ENCODE measurements around the gene SYTL2.

The SYTL2 gene

DNA sequence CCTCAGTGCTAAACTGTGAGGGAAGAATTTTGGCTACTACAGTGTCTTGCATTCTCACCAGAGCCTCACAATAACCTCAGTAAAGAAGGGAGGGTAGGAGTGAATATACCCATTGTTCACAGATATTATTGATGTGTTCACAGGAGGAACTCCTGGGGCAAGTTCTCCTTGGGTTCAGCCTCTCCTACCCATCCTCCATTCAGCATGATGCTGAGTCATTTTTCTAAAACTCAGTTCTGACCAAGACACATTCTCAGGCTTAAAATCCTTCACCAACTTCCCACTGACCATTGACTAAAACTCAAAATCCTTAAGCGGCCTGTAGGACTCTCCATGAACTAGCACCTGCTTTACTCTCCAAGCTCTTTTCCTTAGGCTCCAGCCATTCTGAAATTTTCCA, 48.7 kb downstream of the SYTL2 start:
- DNase-seq: no peak

DNA sequence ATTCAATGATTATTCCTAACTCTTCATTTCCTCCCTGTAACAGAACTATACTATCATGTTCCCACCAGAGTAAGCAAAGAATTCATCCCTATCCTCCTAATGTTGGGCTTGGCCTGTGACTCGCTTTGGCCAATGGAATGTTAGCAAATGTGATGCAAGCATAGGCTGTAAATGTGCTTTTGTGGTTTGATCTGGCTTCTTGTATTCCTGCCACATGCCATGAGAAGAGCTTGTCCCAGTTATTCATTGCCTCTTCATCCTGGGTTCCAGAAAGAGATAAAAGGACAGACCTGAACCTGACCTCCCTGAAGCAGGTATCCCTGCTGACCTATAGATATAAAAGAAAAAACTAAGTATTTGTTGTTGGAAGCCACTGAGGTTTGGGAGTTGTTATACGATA, 51.0 kb downstream of the SYTL2 start:
- no peak for DNase-seq

DNA sequence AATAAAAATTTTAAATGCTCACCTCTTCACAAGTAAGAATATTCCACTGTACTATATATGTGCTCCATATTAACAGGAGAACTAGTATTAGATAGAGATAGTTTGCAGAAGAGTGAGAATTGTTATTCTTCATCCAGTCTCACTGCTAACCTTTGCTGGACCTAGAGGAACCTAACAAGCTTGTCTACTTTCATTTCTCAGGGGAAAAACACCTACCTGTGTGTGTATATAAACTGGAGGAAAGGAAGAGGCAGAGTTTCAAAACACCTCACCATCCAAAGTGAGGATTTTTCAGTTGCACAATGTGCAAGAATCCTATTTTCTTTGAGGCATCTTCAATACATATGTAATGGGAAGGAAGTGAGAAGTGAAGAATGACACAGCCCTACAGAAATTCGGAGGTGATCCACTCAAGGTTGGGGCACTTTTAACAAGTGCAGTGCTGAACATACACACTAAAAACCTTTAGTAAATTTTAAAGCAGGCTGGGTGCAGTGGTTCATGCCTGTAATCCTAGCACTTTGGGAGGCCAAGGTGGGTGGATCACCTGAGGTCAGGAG, 52.4 kb downstream of the SYTL2 start:
- no peak for DNase-seq

DNA sequence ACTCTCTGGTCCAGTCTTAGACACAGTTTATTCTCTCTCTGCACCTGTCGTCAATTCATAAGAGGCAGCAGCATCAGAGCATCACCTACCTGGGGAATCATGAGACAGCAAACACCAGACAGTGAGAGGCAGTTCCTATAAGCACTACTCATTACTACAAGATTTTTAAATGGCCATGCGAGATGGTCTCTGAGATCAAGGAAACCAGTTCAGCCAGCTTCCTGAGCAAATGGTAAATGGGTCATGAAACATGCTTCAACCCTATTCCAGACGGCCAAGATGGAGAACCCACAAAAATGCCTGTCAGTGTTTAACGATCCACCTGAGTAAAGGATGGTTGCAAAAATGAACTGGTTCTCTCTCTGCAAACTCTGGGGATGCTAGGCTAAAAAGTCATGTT, 52.9 kb downstream of the SYTL2 start:
- DNase-seq: no peak

DNA sequence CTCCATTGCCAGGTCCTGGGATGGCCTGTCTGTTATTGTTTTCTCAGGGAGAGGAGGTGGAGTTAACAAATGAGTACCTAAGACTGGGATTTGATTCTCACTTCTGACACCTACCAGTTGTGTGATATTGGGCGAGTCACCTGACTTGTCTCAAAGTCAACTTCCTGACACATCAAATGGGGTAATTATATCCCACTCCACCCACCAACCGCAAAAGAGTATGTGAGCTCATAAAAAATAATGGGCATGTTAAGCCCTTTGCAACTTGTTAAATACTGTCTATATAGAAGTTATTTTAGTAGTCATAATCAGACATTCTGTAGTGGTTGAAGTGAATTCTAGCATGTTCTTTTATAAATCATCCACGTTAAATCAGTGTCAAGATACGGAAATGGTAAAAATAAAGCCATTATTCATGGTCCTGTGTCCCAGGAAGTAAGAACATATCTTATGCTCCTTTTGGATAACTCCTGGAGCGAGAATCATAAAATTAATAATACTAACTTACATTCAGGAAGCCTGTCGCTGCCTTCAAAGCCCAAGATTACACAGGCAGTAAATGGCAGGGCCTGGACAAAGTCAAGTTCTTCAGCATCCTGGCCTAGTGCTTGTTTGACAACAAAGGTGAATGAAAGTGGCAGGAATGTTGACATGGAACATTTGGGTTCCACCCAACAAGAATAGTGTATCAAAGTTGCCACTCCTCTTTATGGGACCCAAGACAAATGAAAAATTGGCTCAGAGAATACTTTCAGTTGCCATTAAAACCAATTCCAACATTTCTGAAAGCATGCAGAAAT, 54.3 kb downstream of the SYTL2 start:
- peak; percentile 21 for DNase-seq

DNA sequence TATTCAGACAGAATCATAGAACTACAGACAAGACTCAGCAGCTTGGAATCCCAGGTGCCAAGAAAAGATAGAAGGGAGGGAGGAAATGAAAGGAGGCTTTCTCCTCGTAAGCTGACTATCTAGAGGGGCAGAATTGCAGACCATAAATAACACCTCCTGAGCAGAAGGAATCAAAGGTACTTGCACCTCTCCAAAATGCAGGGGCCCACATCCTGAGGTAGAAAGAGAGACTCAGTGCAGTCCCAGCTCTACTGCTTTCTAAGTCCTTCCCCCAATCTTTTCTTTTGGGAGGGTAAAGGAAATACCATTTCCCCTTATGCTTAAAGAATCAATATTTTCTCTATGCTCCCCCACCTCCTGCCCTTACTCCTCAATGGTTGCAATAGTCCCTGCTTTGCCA, 55.2 kb downstream of the SYTL2 start:
- DNase-seq: no peak

DNA sequence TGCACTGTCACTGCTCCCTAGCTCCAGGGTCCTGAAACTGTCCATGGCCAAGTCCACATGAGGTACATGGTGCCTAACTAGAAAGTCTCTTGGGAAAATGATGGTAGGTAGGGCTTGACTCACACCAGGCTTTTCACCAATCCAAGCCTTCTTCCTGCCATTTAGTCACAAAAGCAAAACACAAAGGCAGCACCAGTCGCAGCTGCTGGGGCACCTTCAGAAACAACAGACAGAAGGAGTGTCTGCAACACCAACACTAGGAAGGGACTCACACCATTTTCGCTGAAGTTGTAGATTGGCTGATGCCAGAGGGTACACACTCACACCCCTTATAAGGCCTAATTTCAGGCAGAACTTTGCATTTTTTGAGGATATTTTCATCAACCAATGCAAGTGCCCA, 55.7 kb downstream of the SYTL2 start:
- no peak for DNase-seq

DNA sequence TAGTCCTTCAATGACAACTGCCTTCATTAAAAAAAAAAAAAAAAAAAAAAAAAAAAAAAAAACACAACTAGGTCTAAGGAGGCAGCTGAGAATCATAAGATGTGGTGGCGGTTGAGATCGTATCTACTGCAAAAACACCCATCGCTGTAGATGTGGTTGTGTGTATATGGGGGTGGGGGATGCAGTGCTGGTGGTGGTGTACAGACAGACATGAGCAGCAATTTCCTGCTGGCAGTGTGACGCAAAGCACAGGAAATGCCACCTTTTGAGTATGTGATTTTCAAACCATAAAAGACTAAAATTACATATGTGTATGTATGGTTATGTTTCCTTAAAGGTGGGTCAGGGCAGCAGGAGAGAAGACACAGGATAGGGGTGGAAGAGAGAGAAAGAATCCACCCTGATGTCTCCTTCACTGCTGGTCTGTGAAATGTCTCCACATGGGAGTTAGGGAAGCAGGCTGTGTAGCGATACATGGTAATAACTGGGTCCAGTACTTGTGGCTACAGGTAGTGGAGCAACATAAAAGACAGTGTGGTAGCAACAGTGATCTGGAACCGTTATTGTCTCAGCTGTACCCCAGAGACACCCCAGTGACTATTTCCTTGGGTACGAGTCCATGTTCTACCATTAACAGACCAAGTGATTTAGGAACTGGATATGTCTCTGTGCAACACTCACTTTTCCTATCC, 57.9 kb downstream of the SYTL2 start:
- DNase-seq: peak; percentile 93

DNA sequence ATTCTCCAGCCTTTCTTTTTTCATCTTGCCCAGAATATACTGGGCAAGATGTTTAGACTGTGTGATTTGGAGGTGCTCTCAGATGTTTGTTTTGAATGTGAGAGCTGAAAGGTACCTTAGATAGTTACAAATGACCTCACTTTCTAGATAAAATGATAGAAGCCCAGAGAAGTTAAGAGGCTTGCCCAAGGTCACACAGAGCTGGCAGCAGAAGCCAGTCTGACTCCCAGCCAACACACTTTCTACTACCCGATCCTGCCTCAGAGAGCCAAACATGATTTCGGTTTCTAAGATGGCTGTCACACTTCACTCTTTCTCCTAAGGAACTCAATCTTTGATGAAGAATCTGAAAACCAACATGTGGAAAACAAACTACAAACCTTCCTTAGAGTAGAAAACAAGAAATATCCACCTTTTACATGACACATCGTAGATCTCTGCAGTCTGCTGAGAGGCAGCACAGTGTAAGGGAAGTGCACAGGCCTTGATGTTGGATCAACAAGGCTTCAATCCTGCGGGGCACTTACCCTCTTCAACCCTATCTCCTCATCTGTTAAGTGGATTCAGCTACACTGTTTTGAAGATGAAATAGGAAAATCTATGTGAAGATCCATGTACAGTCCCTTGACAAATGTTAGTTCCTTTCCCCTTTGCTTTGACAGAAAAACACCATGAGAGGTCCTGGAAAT, 58.6 kb downstream of the SYTL2 start:
- peak; percentile 16 for DNase-seq

DNA sequence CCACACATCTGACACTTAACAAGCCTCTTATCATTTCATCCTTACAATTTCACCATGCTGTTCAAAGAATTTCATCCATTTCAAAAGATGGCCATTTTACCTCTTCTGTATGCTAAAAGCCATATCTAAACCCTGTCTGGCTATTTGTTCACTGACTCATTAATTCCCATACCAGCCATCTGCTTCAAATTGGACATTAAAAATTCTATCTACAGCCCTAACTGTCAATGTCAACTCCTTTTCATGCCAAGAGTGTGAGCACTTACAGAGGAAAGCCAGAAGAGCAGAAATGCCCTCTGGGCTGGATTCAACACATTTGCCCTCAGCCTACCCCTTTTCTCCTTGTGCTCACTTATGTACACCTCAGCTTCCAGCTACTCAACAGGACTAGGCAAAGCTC, 59.2 kb downstream of the SYTL2 start:
- no peak for DNase-seq

DNA sequence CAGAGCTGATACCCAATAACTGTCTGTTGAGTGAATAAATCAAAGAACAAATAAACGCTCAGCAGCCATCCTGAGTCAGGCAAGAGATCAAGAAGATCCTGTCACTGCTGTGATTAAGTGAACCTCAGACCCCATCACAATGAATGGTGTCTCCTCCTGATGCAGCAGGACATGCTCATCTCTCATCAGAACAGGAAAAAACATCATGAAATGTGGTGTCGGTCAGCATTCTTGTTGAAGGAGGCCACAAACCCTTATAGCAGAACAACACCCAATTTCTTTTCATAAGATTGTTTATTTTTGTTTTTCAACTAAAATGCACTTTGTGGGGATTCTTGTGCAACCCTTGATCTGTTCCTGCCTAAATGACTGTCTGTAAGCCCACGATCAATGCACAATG, 60.3 kb downstream of the SYTL2 start:
- no peak for DNase-seq

DNA sequence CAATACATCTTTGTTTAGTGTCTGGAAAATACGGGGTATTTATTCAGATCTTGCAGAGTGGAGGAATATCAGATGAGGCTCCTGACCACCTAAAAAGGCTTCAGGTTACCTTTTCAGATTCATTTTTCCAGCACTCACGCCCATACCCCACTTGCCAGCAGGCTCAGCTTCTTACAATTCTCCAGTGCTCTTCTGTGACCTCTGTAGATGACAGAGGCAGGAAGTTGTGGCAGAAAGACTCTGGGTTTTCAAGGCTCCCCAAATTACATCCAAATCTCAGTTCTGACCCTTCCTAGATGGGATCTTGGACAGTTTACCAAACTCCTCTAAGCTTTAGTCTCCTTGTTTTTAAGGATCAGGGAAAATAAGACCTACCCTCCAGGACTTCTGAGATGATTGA, 61.1 kb downstream of the SYTL2 start:
- no peak for DNase-seq

DNA sequence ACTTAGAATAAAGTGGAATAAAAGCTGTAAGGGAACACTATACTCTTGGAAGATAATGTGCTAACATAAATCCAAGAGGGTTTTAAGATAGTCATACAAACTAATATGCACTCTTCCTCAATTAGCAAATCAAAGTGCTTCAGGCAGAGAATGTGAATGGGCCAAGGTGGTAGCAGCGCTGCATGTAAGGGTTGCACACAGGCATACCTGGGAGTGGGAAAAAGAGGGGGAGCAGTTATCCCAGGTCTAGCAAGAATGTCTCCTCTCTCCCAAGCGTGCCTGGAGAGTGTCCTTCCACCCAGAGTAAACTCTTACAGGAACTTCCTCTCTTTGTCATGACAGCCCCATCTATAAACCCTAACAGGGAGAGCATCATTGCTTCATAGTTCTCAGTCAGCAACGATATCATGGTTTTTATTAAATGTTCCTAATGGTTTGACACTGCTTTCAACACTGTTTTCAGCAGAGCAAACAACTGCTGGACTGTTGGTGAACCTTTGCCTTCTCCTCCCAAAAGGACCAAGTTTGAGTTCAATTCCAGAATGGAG, 61.6 kb downstream of the SYTL2 start:
- no peak for DNase-seq

DNA sequence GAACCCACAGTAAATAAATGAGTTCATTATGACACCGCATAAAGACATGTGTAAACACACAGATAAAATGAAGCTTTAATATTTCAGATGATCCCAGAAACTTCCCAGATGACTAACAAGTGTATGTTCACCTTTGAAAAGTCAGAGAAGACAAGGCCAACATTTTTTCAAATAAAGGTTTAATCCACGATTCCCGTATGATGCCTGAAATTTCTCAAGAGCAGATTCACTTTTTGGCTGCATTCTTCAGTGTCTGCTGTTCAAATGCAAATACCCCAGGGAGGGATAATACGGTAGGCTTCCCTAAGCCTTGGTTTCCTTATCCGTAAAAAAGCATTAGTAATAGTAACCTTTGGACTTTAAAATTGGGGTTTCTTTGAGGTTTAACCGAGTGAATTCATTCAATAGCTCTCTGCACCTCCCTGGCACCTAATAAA, 62.5 kb downstream of the SYTL2 start:
- no peak for DNase-seq

DNA sequence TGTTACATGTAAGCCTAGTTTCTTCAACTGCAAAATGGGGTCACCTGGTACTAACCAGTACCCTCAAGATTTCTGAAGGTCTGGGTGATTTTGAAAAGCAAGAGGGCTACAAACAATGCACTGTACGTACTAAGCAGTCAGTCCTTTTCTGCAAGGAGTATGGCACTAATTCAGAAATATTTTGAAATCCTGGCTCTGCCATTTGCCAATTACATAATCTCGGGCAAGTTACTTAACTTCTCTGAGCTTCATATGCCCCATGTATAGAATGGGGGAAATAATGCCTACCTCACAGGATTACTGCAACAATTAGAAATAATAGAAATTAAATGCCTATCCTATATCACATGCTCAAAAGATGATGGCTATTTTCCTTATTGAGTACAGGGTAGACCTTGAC, 64.3 kb downstream of the SYTL2 start:
- DNase-seq: no peak

DNA sequence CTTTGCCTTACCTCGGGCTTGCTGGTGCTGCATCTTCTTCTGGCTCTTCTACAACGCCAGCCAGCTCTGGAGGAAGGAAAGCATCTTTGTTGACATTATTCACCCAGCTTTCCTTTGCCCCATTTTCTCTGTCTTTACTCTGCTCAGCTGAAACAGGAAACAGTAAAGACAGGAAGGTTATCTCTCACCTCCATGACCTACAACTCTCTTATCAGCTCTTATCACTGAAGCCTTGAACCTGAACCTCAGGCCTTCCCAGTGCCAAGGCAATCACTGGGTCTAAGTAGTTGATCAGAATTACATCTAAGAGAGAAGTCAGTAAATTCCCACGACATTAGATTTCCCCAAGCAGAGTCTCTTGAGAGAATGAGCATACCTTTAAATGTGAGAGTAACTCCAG, 65.3 kb downstream of the SYTL2 start:
- DNase-seq: no peak

DNA sequence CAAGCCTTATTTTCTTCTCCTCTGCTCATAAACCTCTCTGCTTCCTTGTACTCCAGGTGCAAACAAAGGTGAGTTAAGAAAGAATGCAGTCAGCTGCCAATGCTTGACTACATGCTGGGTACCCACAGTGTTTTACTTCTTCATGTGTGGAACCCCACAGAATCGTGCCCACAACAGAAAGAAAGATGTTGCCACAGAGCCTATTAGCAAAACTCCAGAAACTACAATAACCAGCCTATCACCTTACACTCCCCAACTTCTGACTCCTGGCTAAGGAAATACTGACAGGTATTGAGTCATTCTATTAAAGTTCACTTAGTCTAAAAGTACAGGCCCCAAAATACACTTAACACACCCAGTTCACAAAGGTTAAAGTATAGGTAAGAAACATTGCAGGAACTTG, 68.1 kb downstream of the SYTL2 start:
- DNase-seq: no peak

DNA sequence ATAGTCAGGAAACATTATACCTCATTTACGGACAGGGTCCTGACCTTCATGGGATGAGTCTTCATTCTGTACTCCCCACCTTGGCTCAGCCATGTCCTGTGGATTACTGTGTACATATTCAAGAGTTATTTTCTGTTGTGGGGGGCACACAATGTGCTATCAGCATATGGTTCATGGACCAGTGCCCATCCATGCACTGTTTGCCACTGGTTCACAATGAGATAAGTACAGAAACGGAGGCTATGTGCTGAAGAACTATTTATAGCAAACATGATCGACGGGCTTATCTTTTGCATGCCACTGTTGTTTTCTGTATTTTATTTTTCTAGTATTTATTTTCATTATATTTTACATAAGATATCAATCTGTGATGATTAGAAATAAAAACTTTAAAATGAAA, 68.6 kb downstream of the SYTL2 start:
- DNase-seq: no peak

DNA sequence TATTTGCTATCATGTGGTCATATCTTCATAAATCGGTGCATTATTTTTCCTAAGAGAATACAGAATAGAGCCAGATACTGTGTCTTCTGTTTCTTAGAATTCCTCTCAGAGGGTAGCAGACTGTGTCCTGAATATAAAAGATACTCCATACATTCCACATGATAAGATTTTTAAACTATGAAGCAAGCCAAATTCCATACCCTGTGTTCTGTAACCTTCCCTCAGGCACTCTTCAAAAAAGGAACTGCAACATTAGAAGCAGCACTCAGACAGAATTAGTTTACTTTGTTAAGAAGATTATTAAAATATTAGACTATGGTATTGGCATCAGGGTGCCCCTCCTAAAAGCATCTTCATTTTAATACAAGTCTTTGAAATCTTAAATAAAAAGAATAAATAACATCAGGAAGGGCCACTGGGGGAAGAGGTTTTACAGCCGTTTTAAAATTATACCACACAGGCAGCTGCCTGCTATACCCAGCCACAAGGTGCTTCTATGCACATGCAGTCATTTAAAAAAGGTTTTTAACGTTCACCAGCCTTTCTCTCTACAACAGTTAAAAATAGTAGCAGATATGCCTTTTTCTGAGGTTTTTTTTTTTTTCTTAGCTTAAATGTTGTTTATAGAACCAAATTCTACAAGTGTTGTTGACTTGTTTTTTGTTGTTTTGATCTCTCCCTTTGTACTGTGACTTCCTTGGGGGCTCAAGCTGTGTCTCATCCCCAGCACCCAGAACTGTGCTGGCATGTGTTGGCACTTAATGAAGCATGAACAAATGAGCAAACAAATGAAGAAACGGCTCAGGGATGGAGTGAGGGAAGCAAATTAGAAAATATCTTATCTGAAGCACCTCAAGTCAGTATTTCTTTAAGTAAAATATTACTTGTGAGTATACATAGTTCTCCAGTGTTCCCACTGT, 70.2 kb downstream of the SYTL2 start:
- DNase-seq: no peak

DNA sequence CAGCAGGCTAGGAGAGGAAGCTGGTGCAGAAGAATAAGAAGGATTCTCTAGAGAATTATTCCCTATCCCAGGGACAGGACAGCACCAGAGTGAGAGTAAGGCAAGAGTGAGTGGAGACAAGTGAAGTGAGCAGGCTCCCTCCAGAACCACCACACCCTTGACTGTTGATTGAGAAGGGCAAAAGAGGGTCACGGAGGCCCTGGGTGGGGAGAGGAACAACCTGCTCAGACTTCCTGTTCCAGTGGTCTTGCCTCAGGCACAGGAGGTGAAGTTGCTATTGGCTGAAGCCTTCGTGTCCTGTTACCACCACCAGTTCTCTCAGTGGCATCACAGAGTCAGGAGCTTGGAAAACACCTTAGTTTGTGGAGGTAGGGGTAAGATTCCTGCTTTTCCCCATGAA, 73.2 kb downstream of the SYTL2 start:
- DNase-seq: no peak

DNA sequence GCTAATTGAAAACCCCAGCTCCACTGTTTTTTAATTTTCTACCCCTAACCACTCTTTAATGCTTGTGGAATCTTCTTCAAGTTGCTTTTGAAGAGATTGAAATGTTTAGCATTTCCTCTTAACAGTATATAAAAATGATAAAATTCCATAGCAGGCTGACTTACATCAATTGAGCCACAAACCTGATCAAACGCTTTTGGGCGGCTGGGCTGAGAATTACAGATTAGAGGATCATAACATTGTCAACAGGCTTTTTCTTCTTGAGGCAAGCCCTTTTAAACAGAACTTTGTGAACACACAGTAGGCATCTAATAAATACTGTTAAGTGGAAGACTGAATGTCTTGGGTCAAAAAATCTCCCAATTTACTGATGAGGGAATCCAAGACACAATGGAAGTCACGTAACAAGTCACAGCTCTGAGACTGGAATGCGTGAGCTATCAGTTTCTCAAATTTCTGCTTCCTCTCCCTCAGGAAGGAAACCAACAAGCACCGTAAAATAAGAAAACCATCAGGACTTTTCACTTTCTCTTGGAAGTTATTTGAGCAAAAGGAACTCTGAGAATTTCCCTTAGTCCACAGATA, 75.0 kb downstream of the SYTL2 start:
- no peak for DNase-seq

DNA sequence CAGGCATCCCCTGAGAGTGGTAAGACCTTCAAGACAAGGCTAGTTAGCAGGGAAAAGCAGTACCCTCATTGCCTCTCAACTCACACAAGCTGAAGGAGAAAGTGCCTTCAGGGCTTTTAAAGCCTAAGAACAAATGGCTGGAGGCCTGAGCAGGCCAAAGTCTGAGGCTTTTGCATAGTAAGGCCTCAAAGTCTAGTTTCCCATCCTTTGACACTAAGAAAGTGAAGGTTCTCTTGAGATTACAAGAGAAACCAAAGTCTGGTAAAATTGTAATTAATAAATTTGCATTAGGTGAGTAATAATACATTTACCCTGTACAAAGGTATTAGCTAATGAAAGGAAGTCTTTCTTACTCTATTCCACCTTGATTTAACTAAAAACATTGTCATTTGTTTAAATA, 78.0 kb downstream of the SYTL2 start:
- DNase-seq: no peak

All from CD4-positive, alpha-beta T cell treated with Interferon gamma for 1 hour (primary cell).